Activated naive CD8-positive, alpha-beta T cell treated with anti-CD3 and anti-CD28 coated beads for 36 hours (primary cell): ENCODE data around the gene CREG2. TPM values are rescaled to one million over a fixed set of nuclear protein-coding genes. Genes with fewer than 3 reads are reported as not detected.

Source experiments
- DNase-seq: peaks from one replicate; pipeline ENCODE4 v3.0.0; 2021
- H3K27ac Mint-ChIP-seq: one replicate; pipeline ENCODE4 v1.8.0; 2022; ENCODE audit warnings: mild to moderate bottlenecking, moderate library complexity, mixed read lengths
- H3K27me3 Mint-ChIP-seq: one replicate; pipeline ENCODE4 v1.8.0; 2022; ENCODE audit warnings: mild to moderate bottlenecking, mixed read lengths
- H3K36me3 Mint-ChIP-seq: one replicate; pipeline ENCODE4 v1.8.0; 2021; ENCODE audit warnings: mild to moderate bottlenecking, mixed read lengths
- H3K4me1 Mint-ChIP-seq: one replicate; pipeline ENCODE4 v1.8.0; 2021; ENCODE audit warnings: mixed read lengths
- H3K4me3 Mint-ChIP-seq: one replicate; pipeline ENCODE4 v1.8.0; 2022; ENCODE audit warnings: mild to moderate bottlenecking, moderate library complexity, mixed read lengths
- H3K9me3 Mint-ChIP-seq: one replicate; pipeline ENCODE4 v1.8.0; 2022; ENCODE audit warnings: mixed read lengths
- total RNA-seq, 2 experiments: library from RNA; stranded (reverse); gene quantifications; one replicate each; pipeline ENCODE4 v1.2.3, GENCODE V29; 2021

CREG2 gene
- total RNA-seq, 2 experiments from 2014 or later = not detected

DNA sequence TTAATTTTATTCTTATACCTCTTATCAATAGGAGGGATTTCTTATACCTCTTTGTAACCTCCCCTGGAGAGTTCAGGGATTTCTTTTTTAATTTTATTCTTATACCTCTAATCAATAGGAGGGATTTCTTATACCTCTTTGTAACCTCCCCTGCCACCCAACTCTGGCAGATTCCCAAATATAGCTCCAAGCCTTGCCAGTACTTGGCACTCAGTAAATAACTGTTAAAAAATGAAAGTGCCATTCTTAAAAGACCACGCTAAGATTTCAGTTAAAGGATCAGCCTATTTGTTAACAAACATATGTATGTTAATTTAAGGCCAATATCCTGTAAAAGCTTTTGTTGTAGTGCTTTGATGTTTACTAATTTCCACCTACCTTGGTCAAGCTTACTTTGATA lies 83.6 kb downstream of the CREG2 start:
- Mint-ChIP-seq H3K36me3 (peaks cover 50% of the 10 kb centered on the region), H3K27ac (peak overlapping the region; percentile 32), H3K4me3 (peak overlapping the region; percentile 36)

DNA sequence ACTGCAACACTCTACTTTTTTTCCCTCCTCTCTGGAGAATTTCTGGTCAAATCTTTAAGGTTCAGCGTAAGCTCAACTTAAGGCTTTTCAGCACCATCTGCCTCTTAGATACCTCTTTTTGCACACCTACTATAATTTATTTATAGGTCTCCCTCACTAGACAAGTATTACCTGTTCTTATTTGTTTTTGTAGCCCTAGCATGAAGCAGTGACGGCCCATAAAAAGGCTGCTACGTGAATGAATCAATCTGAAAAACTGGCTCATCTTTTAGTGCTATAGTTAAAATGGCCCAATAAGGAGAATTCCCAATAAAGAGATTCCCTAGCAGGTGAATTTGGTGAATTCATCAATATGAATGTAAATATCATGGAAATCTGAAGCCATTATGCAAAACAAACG lies 85.3 kb downstream of the CREG2 start:
- Mint-ChIP-seq H3K36me3 (peaks cover 52% of the 10 kb centered on the region), H3K27ac (no peak overlapping the region), H3K27me3 (no peaks in the 10 kb centered on the region), H3K9me3 (no peaks in the 10 kb centered on the region), H3K4me3 (no peak overlapping the region), H3K4me1 (peaks cover 73% of the 10 kb centered on the region)
- DNase-seq = no peak

More for the DNA sequence above, 83.6 kb downstream of the CREG2 start:
- no peak for DNase-seq
- peaks cover 66% of the 10 kb centered on the region for H3K4me1 Mint-ChIP-seq
- H3K9me3 Mint-ChIP-seq = no peaks in the 10 kb centered on the region
- H3K27me3 Mint-ChIP-seq = no peaks in the 10 kb centered on the region

DNA sequence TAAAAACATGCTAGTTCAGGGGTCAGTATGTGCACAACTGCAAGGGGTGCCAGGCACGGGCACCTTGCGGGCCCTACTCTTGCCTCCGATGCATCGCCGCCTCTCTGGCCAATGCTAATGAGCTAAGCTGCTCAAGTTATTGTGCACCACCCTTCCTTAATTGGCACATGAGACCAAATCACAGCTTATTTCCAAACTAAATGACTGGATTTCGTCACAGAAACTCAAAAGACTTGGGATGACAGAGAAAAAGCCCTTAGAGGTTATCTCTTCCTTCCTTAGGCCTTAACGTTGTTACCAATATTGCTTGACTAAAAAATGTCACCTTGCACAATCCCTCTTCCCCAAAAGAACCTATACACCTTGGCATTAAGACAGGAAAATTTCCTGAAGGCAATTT lies 86.5 kb downstream of the CREG2 start:
- peaks cover 49% of the 10 kb centered on the region for H3K36me3 Mint-ChIP-seq

DNA sequence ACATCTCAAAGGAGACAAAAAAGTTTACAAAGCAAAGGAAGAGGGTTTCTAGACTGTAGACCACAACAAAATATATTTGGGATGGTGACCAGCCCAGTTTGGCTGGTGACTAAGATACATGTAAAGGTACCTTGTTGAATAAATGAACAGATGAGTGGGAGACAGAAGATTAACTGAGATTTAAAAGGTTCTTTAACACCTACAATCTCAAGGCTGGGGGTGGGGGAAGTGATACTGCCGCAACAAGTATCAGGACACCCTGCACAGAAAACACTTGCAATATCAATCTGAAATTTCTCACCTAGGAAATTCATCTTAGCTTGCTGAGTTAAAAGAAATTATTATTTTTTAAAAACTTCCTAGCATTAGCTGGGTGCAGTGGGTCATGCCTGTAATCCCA lies 87.1 kb downstream of the CREG2 start:
- Mint-ChIP-seq H3K27me3 (no peaks in the 10 kb centered on the region), H3K4me3 (peak overlapping the region; percentile 1), H3K27ac (no peak overlapping the region), H3K36me3 (peaks cover 44% of the 10 kb centered on the region), H3K9me3 (no peaks in the 10 kb centered on the region), H3K4me1 (peaks cover 70% of the 10 kb centered on the region)
- DNase-seq = no peak

More for the DNA sequence above, 86.5 kb downstream of the CREG2 start:
- H3K27ac Mint-ChIP-seq = no peak overlapping the region
- H3K4me1 Mint-ChIP-seq = peaks cover 76% of the 10 kb centered on the region
- H3K27me3 Mint-ChIP-seq = no peaks in the 10 kb centered on the region
- DNase-seq = no peak
- H3K4me3 Mint-ChIP-seq = no peak overlapping the region
- no peaks in the 10 kb centered on the region for H3K9me3 Mint-ChIP-seq

DNA sequence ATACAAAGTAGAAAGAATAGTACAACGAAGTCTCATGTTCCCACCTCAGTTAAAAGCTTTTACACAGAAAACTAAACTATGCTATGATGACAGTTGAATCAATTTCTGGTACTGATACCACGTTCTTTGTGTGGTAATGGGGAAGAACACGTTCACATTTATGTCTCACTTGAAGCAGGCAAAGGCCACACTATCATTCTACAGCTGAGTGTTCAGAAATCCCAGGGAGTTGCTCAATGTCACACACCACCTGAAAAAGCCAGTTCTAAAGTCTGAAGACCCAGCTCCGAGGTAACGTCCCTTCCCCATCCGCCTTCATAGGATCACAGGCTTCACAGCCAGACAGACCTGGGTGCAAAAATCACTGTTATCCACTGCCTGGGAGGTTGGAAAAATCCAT lies 87.7 kb downstream of the CREG2 start:
- no peaks in the 10 kb centered on the region for H3K27me3 Mint-ChIP-seq
- no peaks in the 10 kb centered on the region for H3K9me3 Mint-ChIP-seq
- H3K36me3 Mint-ChIP-seq = peaks cover 40% of the 10 kb centered on the region
- DNase-seq = no peak
- peaks cover 66% of the 10 kb centered on the region for H3K4me1 Mint-ChIP-seq
- H3K27ac Mint-ChIP-seq = no peak overlapping the region
- H3K4me3 Mint-ChIP-seq = no peak overlapping the region

DNA sequence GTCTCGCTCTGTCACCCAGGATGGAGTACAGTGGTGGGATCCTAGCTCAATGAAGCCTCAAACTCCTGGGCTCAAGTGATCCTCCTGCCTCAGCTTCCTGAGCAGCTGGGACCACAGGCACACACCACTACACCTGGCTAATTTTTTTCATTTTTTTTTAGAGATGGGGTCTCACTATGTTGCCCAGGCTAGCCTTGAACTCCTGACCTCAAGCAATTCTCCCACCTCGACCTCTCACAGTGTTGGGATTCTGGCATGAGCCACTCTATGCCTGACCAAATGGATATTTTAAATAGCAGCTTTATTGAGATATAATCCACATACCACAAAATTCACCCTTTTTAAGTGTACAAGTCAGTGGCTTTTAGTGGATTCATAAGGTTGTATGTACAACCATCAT lies 89.9 kb downstream of the CREG2 start:
- Mint-ChIP-seq H3K36me3 (peaks cover 30% of the 10 kb centered on the region), H3K27me3 (no peaks in the 10 kb centered on the region), H3K4me1 (peaks cover 55% of the 10 kb centered on the region), H3K27ac (no peak overlapping the region), H3K4me3 (no peak overlapping the region), H3K9me3 (no peaks in the 10 kb centered on the region)
- no peak for DNase-seq

DNA sequence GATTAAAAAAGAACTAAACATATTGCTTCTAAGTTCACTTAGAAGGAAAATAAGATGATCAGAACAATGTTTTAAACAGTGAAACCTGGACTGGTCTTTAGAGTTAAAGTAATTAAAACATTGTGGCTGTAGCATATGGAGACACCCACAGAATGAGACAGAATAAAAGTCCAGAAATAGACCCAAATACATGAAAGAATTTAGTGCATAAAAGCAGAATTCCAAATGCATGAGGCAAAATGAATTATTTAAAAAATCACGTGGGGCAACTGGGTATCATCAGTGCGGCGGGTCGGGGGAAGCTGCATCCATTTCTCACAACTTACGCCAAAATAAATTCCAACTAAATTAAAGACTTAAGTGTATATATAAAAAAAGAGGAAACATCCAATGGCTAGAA lies 90.9 kb downstream of the CREG2 start:
- H3K4me3 Mint-ChIP-seq = no peak overlapping the region
- no peaks in the 10 kb centered on the region for H3K27me3 Mint-ChIP-seq
- H3K4me1 Mint-ChIP-seq = peaks cover 47% of the 10 kb centered on the region
- no peak overlapping the region for H3K27ac Mint-ChIP-seq
- peaks cover 28% of the 10 kb centered on the region for H3K36me3 Mint-ChIP-seq
- DNase-seq = no peak
- H3K9me3 Mint-ChIP-seq = no peaks in the 10 kb centered on the region

DNA sequence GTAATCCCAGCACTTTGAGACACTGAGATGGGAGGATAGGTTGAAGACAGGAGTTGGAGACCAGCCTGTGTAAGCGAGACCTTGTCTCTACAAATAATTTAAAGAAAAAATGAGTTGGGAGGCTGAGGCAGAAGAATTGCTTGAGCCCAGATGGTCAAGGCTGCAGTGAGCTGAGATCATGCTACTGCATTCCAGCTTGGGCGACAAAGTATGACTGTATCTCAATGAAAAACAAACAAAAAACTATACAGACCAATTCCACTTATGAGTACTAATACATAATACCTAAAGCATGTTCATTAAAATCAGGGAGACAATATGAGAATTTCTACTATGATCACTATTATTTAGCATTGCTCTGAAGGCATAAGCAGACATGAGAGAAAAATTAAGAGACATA lies 91.4 kb downstream of the CREG2 start:
- no peak overlapping the region for H3K27ac Mint-ChIP-seq
- no peak overlapping the region for H3K4me3 Mint-ChIP-seq
- DNase-seq = no peak
- peaks cover 25% of the 10 kb centered on the region for H3K36me3 Mint-ChIP-seq
- H3K27me3 Mint-ChIP-seq = no peaks in the 10 kb centered on the region
- peaks cover 44% of the 10 kb centered on the region for H3K4me1 Mint-ChIP-seq
- no peaks in the 10 kb centered on the region for H3K9me3 Mint-ChIP-seq

Other genes with a start within 250 kb of the CREG2 start
- gene TBC1D8, start 236.1 kb downstream of the CREG2 start, total RNA-seq = 1 to 10 TPM; 2.0 to 2.1 TPM
- 10 to 100 TPM; 60.7 to 64.7 TPM for gene CNOT11, start 134.6 kb downstream of the CREG2 start, total RNA-seq
- 10 to 100 TPM; 38.7 to 39.4 TPM for gene RNF149, start 78.8 kb downstream of the CREG2 start, total RNA-seq
- not detected for gene RFX8, start 87.6 kb upstream of the CREG2 start, total RNA-seq